ENCODE measurements around the gene DENND5A.

GRCh38 chr11:9285850-9286587, 20.9 kb upstream of the DENND5A start:
- TF ChIP-seq, protein P1, sequence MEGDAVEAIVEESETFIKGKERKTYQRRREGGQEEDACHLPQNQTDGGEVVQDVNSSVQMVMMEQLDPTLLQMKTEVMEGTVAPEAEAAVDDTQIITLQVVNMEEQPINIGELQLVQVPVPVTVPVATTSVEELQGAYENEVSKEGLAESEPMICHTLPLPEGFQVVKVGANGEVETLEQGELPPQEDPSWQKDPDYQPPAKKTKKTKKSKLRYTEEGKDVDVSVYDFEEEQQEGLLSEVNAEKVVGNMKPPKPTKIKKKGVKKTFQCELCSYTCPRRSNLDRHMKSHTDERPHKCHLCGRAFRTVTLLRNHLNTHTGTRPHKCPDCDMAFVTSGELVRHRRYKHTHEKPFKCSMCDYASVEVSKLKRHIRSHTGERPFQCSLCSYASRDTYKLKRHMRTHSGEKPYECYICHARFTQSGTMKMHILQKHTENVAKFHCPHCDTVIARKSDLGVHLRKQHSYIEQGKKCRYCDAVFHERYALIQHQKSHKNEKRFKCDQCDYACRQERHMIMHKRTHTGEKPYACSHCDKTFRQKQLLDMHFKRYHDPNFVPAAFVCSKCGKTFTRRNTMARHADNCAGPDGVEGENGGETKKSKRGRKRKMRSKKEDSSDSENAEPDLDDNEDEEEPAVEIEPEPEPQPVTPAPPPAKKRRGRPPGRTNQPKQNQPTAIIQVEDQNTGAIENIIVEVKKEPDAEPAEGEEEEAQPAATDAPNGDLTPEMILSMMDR (IDR thresholded peaks at IDR 0.05), result no peak
- TF ChIP-seq POLR2AphosphoS5 (IDR thresholded peaks at IDR 0.05) (no peak), POLR2A (IDR thresholded peaks at IDR 0.05) (no peak)
